Neural cell (in vitro differentiated cells): ENCODE data around the gene YIF1B.

ENCODE experiments used
- EP300 ChIP-seq: fragments of 450-650 bp; conservative IDR thresholded peaks from 2 replicates; pipeline ENCODE4 v1.6.1; 2014; ENCODE audit warnings: antibody characterized with exemption, mild to moderate bottlenecking, moderate library complexity; ENCODE audit not compliant: poor library complexity, severe bottlenecking
- EZH2 ChIP-seq: fragments of 200-600, 300-800 bp; shearing (Covaris generic), sonication (generic); IDR thresholded peaks from 2 replicates; pipeline ENCODE4 v1.6.1; 2014; ENCODE audit warnings: antibody characterized with exemption, low read length, borderline replicate concordance, mild to moderate bottlenecking; ENCODE audit not compliant: insufficient read depth, poor library complexity, severe bottlenecking
- POLR2AphosphoS5 ChIP-seq: IDR thresholded peaks from 2 replicates; pipeline ENCODE4 v1.6.1; 2012
- TF ChIP-seq, protein P1 (sequence below): fragments of 450-650 bp; IDR thresholded peaks from 2 replicates; pipeline ENCODE4 v1.5.1; 2014; ENCODE audit warnings: antibody characterized with exemption, mild to moderate bottlenecking, moderate library complexity; ENCODE audit not compliant: poor library complexity, severe bottlenecking
- TF ChIP-seq, protein P2 (sequence below): IDR thresholded peaks from 2 replicates; pipeline ENCODE4 v1.6.1; 2012; ENCODE audit warnings: borderline replicate concordance

DNA sequence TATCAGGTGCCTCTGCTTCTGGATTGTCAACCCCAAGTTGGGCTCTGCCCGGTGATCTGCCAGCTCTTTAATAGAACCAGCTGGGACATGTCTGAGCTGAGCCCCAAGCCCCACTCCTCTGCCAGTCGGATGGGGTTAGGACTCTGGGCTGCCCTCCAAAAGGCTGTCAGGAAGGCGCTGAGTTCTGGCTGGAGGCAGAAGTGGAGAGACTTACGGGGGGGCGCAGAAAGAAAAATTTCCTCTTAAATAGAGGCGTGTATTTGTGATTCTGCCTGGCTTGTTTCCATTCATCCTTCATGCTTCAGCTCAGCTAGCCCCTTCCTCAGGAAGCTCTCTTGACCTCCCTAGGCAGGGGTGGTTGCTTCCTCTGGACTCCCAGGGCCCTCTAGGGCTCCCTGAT is 2.9 kb upstream of the YIF1B start:
- TF ChIP-seq, protein P1, sequence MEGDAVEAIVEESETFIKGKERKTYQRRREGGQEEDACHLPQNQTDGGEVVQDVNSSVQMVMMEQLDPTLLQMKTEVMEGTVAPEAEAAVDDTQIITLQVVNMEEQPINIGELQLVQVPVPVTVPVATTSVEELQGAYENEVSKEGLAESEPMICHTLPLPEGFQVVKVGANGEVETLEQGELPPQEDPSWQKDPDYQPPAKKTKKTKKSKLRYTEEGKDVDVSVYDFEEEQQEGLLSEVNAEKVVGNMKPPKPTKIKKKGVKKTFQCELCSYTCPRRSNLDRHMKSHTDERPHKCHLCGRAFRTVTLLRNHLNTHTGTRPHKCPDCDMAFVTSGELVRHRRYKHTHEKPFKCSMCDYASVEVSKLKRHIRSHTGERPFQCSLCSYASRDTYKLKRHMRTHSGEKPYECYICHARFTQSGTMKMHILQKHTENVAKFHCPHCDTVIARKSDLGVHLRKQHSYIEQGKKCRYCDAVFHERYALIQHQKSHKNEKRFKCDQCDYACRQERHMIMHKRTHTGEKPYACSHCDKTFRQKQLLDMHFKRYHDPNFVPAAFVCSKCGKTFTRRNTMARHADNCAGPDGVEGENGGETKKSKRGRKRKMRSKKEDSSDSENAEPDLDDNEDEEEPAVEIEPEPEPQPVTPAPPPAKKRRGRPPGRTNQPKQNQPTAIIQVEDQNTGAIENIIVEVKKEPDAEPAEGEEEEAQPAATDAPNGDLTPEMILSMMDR, result no peak
- TF ChIP-seq, protein P2, sequence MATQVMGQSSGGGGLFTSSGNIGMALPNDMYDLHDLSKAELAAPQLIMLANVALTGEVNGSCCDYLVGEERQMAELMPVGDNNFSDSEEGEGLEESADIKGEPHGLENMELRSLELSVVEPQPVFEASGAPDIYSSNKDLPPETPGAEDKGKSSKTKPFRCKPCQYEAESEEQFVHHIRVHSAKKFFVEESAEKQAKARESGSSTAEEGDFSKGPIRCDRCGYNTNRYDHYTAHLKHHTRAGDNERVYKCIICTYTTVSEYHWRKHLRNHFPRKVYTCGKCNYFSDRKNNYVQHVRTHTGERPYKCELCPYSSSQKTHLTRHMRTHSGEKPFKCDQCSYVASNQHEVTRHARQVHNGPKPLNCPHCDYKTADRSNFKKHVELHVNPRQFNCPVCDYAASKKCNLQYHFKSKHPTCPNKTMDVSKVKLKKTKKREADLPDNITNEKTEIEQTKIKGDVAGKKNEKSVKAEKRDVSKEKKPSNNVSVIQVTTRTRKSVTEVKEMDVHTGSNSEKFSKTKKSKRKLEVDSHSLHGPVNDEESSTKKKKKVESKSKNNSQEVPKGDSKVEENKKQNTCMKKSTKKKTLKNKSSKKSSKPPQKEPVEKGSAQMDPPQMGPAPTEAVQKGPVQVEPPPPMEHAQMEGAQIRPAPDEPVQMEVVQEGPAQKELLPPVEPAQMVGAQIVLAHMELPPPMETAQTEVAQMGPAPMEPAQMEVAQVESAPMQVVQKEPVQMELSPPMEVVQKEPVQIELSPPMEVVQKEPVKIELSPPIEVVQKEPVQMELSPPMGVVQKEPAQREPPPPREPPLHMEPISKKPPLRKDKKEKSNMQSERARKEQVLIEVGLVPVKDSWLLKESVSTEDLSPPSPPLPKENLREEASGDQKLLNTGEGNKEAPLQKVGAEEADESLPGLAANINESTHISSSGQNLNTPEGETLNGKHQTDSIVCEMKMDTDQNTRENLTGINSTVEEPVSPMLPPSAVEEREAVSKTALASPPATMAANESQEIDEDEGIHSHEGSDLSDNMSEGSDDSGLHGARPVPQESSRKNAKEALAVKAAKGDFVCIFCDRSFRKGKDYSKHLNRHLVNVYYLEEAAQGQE, result no peak
- TF ChIP-seq EP300, result no peak
- TF ChIP-seq EZH2, result no peak
- no peak for TF ChIP-seq POLR2AphosphoS5
